NCI-H524 (cell line): ENCODE measurements around the gene EXOSC1.
A peak's percentile ranks its signal among the peaks of the same experiment; 100 is the strongest.
"Not testable (repeated sequence)": the region's sequence is repeated elsewhere in the genome, so short reads cannot be mapped to it uniquely, and the experiment has no call there.

ENCODE experiments used
- DNase-seq, 2 experiments: peaks; one replicate each; lab custom pipeline; 2025; lab: John Stamatoyannopoulos, UW

The EXOSC1 gene

DNA sequence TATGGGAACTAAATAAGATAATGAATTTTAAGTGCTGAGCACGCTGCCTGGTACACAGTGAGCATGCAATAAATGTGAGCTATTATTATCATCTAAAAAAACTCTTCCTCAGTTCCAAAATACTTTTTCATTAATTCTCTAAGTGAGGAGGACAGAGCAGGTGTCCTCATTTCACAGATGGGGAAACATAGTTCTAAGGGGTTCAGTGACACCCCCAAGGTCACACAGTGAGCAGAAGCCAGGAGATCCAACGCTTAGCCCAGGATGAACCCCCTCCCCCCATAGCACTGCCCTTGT is 37.9 kb downstream of the EXOSC1 start:
- no peak for DNase-seq

DNA sequence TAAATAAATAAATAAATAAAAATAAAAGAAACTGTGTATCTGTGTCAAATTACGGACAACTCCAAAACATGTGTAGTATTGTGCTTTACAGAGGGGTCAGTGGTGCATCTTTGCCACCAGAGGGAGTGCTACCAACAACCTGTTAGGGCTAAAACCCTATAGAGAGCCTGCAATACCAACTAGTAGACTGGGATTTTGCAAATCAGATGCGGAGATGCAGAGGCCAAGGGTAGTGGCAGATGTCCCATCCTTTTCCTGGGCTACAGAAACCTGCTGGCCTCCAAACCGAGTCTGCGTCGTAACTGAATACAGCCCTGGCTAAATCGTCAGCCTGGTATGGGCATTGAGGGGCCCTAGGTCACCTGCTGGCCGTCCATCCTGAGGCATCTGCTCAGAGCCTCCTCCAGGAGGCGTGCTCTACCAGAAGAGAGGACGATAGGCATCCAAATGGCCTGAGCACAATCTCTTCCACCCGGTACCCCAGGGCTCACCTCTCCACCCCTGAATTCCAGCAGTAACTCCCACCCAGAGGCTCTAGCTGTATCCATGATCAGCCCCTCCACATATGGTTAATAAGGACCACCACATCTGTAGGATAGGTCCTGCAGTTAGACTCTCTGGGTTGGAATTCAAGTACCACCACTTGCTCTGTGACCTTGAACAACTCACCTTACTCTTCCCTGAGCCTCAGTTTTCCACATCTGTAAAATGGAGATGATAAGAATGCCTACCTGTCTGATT is 38.4 kb downstream of the EXOSC1 start:
- peak; percentile 59 to 75 for DNase-seq

DNA sequence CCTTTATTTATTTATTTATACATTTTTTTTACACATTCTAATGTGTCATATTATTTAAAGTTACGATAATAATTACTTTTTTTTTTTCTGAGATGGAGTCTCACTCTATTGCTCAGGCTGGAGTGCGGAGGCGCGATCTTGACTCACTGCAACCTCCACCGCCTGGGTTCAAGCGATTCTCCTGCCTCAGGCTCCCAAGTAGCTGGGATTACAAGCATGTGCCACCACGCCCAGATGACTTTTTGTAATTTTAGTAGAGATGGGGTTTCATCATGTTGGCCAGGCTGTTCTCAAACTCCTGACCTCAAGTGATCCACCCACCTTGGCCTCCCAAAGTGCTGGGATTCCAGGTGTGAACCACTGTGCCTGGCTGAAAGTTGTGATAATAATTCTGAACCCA is 39.3 kb downstream of the EXOSC1 start:
- DNase-seq, result not testable (repeated sequence)

DNA sequence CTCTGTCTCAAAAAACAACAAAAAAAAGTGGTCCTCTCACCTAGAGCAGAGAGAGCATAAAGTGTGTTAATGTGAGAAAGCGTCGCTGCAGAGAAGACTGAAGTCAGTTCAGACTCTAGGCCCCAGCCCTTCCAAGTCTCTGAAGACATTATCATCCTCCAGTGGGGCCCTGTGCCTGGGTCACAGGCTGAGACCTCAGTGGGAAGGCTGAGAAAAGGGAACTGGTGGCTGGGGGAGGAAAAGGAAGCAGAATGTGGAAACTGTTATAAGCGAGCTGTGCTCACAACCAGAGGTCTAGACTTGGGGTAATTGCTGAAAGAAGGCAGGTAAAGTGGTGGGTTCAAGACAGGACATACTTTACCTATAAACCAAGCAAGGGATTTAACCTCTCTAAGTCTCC is 39.7 kb downstream of the EXOSC1 start:
- DNase-seq, result no peak

DNA sequence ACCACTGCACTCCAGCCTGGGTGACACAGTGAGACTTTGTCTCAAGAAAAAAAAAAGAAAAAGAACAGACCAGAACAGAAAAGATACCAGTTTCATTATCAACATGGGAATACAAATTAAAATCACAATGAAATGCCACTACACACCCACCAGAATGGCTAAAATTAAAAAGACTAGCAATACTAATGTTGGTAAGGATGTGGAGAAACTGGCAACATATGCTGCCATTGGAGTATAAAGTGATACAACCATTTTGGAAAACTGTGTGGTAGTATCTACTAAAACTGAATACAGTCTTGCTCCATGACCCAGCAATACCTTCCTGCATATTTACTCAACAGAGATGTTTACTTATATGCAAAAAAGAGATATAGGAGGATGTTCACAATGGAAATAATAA is 41.8 kb downstream of the EXOSC1 start:
- DNase-seq, result no peak

DNA sequence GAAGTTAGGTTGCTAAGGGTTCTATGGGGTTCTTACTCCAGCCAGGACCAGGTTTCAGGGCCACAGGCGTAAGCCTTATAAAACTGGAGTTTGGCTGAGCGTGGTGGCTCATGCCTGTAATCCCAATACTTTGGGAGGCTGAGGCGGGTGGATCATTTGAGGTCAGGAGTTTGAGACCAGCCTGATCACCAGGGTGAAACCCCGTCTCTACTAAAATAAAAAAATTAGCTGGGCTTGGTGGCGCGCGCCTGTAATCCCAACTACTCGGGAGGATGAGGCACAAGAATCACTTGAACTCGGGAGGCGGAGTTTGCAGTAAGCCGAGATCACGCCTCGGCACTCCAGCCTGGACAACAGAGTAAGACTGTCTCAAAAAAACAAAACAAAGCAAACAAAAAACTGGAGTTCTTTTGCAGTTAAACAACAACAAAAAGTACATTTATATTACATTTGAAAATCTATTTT is 44.3 kb downstream of the EXOSC1 start:
- no peak for DNase-seq

DNA sequence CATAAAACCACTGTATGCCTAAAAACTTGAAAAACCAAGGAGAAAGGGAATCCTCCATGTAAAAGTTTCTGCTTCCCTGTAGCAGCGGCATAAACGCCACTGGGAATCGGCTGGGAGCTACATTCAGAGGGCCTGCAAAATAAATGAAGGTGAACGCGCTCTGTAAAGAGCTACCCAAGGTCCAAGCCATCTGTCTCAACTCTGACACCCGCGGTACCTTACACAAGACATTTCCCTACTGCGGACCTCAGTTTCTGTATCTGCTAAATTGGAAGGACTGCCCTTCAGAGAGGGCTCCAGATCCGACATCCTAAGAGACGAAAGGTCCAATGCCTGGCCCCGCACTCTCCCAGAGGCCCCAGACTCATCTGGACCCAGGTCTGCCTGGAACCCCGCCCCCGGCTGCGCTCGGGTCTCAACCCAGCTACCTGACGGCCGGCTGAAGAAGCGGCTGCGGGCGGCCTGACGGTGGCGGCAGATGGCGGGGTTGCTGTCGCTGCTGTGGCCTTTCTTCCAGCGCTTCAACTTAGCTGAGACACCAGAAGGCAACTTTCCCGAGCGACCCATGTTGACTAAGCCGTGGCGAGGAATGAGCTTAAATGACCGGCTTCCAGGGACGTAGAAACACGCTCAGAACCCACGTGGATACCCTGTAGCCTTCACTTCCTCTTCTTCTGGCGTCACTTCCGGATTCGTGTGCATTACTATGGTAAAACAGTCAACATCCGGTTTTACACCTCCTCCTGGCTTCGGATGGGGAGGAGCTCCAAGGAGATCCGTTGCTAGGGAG is 44.9 kb downstream of the EXOSC1 start, which contains the start of gene RRP12:
Gene RRP12, minus strand, starts transcription at position 676 of the 790 bp plus-strand sequence. Its CDS starts 109 bp downstream, at position 567.
- peak; percentile 80 to 88 for DNase-seq

DNA sequence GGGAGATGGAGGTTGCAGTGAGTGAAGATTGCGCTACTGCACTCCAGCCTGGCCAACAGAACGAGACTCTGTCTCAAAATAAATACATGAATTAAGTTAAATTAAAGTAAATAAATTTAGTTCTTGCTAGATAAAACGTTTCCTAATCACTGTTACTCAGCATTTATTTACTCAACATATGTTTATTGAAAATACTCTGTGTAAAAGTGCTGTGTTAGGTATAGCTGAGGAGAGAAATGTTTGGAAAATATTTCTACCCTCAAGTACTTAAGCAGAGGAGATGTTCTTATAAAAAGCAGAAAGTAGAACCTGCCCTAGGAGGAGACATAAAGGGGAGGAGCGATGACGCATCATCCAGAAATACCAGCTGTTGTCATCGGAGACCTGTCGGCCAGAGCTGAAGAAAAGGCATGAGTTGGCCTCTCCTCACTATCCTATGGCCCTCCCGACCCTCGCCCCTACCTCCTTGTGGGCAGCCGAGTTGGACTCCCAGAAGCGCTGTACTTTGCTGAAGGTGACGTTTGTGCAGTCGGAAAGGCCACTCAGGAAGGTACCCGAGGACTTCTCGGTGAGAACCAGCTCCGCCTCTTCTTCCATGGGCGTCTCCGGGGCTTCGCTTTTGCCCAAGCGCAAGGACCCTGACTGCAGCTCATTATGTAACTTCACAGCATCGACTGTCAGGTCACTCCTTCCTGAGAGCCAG is 45.8 kb downstream of the EXOSC1 start:
- peak in 1 of 2 experiments; percentile 5 for DNase-seq

DNA sequence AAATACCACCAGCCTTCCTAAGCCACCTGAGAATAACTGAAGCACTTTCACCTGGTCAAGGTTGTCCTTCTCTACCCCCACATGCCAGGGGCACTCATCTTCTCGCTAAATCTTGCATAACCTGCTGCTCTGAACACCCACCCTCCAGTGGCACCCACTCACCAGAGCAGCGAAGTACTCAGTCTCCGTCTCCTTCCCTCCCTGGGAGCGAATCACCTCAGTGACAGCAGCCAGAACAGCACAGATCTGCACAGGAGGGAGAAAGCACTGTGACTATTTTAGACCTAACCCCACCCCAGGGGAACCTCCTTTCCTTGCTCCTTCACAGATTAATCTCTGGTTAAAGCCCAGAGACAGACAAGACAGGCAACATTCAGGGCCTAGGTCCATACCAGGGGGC is 49.8 kb downstream of the EXOSC1 start:
- DNase-seq, result no peak

DNA sequence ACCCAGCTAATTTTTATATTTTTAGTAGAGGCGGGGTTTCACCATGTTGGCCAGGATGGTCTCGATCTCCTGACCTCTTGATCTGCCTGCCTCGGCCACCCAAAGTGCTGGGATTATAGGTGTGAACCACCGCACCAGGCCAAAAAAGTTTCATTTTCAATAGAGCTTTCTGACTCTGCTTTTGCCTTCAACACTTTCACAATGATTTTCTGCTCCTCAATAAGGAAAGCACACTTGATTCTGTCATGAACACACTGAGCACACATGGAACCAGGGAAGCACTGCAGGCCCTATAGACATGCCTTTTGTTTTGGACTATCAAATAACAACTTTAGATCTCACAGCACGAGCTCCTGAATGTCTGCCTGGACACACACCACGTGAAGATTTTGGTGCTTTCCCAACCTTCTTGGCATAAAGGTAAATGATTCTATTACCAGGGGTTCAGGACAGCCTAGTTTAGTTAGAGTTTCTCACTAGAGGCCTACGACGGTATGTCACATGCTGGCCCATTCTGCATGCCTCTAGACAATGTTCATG is 52.7 kb downstream of the EXOSC1 start:
- DNase-seq, result no peak

DNA sequence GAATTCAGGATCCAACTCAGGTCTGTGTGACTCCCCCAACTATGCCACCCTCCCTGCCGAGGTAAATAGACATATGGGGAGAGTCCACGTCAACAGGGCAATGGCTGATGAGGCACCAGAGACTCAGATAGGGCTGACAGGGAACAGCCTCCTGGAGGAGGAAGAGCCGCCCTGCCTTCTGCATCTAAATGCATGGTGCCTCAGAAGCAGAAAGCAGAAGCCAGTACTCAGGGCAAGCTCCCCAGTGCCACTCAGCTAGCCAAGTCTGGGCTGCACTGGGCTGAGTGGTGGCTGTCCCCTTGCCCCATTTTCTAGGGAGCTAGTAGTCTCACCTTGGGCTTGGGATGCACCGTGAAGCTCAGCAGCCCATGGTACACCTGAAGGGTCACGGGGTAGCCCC is 55.7 kb downstream of the EXOSC1 start:
- no peak for DNase-seq

DNA sequence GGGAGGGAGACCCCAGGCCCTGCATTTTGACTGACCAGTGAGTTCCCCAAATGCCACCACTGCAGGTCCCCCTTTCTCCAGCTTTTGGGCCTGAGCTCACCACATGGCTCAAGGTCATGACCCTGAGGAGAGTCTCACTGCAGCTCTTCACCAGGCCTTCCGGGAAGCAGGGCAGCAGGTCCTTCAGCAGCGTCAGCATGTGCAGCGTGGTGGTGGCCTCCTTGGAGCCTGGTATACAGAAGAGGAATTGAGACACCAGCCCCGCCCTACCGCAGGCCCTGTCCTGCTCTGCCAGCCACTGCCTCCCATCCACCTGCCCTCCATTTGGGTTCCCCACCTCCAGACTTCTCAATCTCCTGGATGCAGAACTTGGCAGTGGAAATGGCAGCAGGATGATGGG is 57.7 kb downstream of the EXOSC1 start:
- no peak for DNase-seq
